Liver (tissue), 9 donors: Measurements from ENCODE around the gene POFUT1. TPM values are rescaled to one million over a fixed set of nuclear protein-coding genes. Genes with fewer than 3 reads are reported as not detected.

Experiments
- DNase-seq: peaks from one replicate; pipeline ENCODE4 v3.0.0-alpha.2; 2017; ENCODE audit warnings: low spot score
- H3K27ac ChIP-seq, 2 donors: one replicate each; pipeline ENCODE4 v1.7.0; 2013; ENCODE audit warnings: inconsistent platforms in 2 of 2, low read length in 2 of 2, control low read depth in 1 of 2, low read depth in 1 of 2, mild to moderate bottlenecking in 1 of 2
- H3K27me3 ChIP-seq, 4 donors: one replicate each; pipeline versions ENCODE4 v1.6.1 to v1.7.0; 2013; ENCODE audit warnings: low read length in 3 of 4, inconsistent platforms in 1 of 4, mild to moderate bottlenecking in 1 of 4, moderate library complexity in 1 of 4; ENCODE audit not compliant: control insufficient read depth in 4 of 4, insufficient read depth in 4 of 4
- H3K36me3 ChIP-seq, 4 donors: one replicate each; pipeline versions ENCODE4 v1.6.1 to v1.7.0; 2013; ENCODE audit warnings: low read length in 3 of 4, mild to moderate bottlenecking in 3 of 4, low read depth in 1 of 4, moderate library complexity in 1 of 4; ENCODE audit not compliant: control insufficient read depth in 4 of 4, insufficient read depth in 3 of 4
- H3K4me1 ChIP-seq, 4 donors: one replicate each; pipeline versions ENCODE4 v1.6.1 to v1.7.0; 2013; ENCODE audit warnings: low read length in 3 of 4, mild to moderate bottlenecking in 3 of 4, moderate library complexity in 1 of 4; ENCODE audit not compliant: control insufficient read depth in 4 of 4, insufficient read depth in 4 of 4
- H3K4me3 ChIP-seq, 3 donors: one replicate each; pipeline versions ENCODE4 v1.6.1 to v1.7.0; 2013; ENCODE audit warnings: low read length in 3 of 3, control low read depth in 1 of 3, low read depth in 1 of 3, mild to moderate bottlenecking in 1 of 3
- H3K9ac ChIP-seq, 2 donors: one replicate each; pipeline ENCODE4 v1.7.0; 2013; ENCODE audit warnings: low read length in 2 of 2, mild to moderate bottlenecking in 2 of 2, moderate library complexity in 2 of 2, control low read depth in 1 of 2, low read depth in 1 of 2
- H3K9me3 ChIP-seq, 4 donors: one replicate each; pipeline versions ENCODE4 v1.6.1 to v1.7.0; 2013; ENCODE audit warnings: low read length in 3 of 4; ENCODE audit not compliant: control insufficient read depth in 4 of 4
- CTCF ChIP-seq: fragments of 150-350 bp; IDR thresholded peaks from 2 replicates; pipeline ENCODE4 v1.5.1; 2017; ENCODE audit warnings: improper control_type of control experiment, low read depth, low read length; ENCODE audit not compliant: missing input control
- EGR1 ChIP-seq, 2 donors: IDR thresholded peaks; 2 replicates each; pipeline ENCODE4 v1.6.1; 2016 to 2018; ENCODE audit warnings: antibody characterized with exemption in 2 of 2, low read depth in 2 of 2
- FOXA1 ChIP-seq: IDR thresholded peaks from 2 replicates; pipeline ENCODE4 v1.6.1; 2016; ENCODE audit warnings: antibody characterized with exemption
- GABPA ChIP-seq, 2 donors: IDR thresholded peaks in 1 of 2; conservative IDR thresholded peaks in 1 of 2; 2 replicates each; pipeline ENCODE4 v1.6.1; 2016; ENCODE audit warnings: antibody characterized with exemption in 2 of 2, mild to moderate bottlenecking in 1 of 2, moderate library complexity in 1 of 2
- HNF4A ChIP-seq, 2 donors: conservative IDR thresholded peaks; 2 replicates each; pipeline ENCODE4 v1.6.1; 2016; ENCODE audit warnings: antibody characterized with exemption in 2 of 2, mild to moderate bottlenecking in 2 of 2
- JUND ChIP-seq, 2 donors: IDR thresholded peaks; 2 replicates each; pipeline ENCODE4 v1.6.1; 2016; ENCODE audit warnings: antibody characterized with exemption in 2 of 2
- NR2F2 ChIP-seq: IDR thresholded peaks from 2 replicates; pipeline ENCODE4 v1.6.1; 2016; ENCODE audit warnings: antibody characterized with exemption
- REST ChIP-seq: IDR thresholded peaks from 2 replicates; pipeline ENCODE4 v1.6.1; 2016; ENCODE audit warnings: antibody characterized with exemption, mild to moderate bottlenecking
- RXRA ChIP-seq, 2 donors: IDR thresholded peaks; 2 replicates each; pipeline ENCODE4 v1.6.1; 2017 to 2018; ENCODE audit warnings: antibody characterized with exemption in 2 of 2, mild to moderate bottlenecking in 1 of 2
- SP1 ChIP-seq: IDR thresholded peaks from 2 replicates; pipeline ENCODE4 v1.6.1; 2018; ENCODE audit warnings: antibody characterized with exemption, mild to moderate bottlenecking
- WGBS: extraction: QIAGEN DNeasy Blood & Tissue Kit; methylation state at CpG from one replicate; pipeline ENCODE4 v1.1.7; 2013; 5-methylcytosine and 5-hydroxymethylcytosine counted together
- polyA plus RNA-seq, 2 donors: library from polyadenylated mRNA; stranded (reverse) in 1 of 2; unstranded in 1 of 2; fragments of 200-250 nt in 1 of 2; fragments of >200 nt in 1 of 2; fragmentation: Nextera tagmentation in 1 of 2; extraction: Ambion mirVana in 1 of 2; gene quantifications; one replicate each; pipeline versions ENCODE4 v1.2.1 to v1.2.3, GENCODE V29; 2013 to 2015
- total RNA-seq, 2 donors: library from RNA; depleted of rRNA; stranded (reverse); fragments of >200 nt; gene quantifications; one replicate each; pipeline ENCODE4 v1.2.3, GENCODE V29; 2014
- TF ChIP-seq, protein P1 (sequence below): IDR thresholded peaks from 2 replicates; pipeline ENCODE4 v1.6.1; 2016; ENCODE audit warnings: antibody characterized with exemption
- TF ChIP-seq, protein P2 (sequence below): IDR thresholded peaks from 2 replicates; pipeline ENCODE4 v1.6.1; 2016; ENCODE audit warnings: antibody characterized with exemption
- donor health status: healthy.
- donor health status: healthy.
- donor health status: healthy.
- donor health status: healthy.
- donor health status: healthy.

The POFUT1 gene
- total and polyA plus RNA-seq, 4 donors: 14.6 to 43.3 (median 24.8) TPM

GRCh38 chr20:32158943-32159660 lies 48.6 kb upstream of the POFUT1 start (continued):
- no peak for TF ChIP-seq CTCF
- no peak for TF ChIP-seq GABPA (IDR thresholded peaks at IDR 0.05 in 1 of 2, conservative IDR thresholded peaks at IDR 0.05 in 1 of 2)

DNA sequence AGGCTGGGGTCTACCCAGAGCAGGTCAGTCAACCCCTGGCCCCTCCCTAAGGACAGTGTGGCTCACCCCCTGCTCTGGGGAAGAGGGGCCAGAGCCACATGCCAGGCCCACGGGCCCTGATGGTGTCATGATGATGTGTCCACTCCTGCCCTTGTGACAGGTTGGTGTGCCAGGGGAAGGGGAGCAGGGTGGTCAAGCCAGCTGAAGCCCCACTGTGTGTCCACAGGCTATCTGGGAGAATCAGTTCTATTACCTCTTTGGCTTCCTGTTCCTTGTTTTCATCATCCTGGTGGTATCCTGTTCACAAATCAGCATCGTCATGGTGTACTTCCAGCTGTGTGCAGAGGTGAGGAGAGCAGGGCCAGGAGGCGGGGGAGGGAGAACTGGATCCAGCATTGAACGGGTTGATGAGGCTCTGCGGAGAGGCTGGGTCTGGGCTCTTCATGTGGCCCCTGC lies 47.9 kb upstream of the POFUT1 start:
- DNase-seq: no peak
- Histone ChIP-seq H3K36me3 (peaks cover 17 to 62% (median 43%) of the 10 kb centered on the region in 4 donors), H3K9ac (no peak overlapping the region), H3K9me3 (no peaks in the 10 kb centered on the region), H3K27me3 (no peaks in the 10 kb centered on the region), H3K4me3 (no peak overlapping the region), H3K4me1 (peaks cover 2 to 10% (median 9%) of the 10 kb centered on the region in 4 donors), H3K27ac (no peak overlapping the region)
- TF ChIP-seq EGR1 (IDR thresholded peaks at IDR 0.05; ENCODE audit: low read depth in 2 of 2) (no peak), NR2F2 (no peak), RXRA (IDR thresholded peaks at IDR 0.05) (no peak), JUND (IDR thresholded peaks at IDR 0.05) (no peak), GABPA (IDR thresholded peaks at IDR 0.05 in 1 of 2, conservative IDR thresholded peaks at IDR 0.05 in 1 of 2) (no peak), REST (no peak), FOXA1 (no peak), HNF4A (conservative IDR thresholded peaks at IDR 0.05) (no peak), SP1 (no peak)
- TF ChIP-seq, protein P1, sequence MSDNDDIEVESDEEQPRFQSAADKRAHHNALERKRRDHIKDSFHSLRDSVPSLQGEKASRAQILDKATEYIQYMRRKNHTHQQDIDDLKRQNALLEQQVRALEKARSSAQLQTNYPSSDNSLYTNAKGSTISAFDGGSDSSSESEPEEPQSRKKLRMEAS: no peak
- TF ChIP-seq, protein P2, sequence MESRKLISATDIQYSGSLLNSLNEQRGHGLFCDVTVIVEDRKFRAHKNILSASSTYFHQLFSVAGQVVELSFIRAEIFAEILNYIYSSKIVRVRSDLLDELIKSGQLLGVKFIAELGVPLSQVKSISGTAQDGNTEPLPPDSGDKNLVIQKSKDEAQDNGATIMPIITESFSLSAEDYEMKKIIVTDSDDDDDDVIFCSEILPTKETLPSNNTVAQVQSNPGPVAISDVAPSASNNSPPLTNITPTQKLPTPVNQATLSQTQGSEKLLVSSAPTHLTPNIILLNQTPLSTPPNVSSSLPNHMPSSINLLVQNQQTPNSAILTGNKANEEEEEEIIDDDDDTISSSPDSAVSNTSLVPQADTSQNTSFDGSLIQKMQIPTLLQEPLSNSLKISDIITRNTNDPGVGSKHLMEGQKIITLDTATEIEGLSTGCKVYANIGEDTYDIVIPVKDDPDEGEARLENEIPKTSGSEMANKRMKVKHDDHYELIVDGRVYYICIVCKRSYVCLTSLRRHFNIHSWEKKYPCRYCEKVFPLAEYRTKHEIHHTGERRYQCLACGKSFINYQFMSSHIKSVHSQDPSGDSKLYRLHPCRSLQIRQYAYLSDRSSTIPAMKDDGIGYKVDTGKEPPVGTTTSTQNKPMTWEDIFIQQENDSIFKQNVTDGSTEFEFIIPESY: no peak
- 73% methylated on average over 5 of the region's 5 CpGs for WGBS
